HEK293 (cell line): ENCODE results near the gene CYP26B1.
A peak's percentile ranks its signal among the peaks of the same experiment; 100 is the strongest.

Experiments
- CTCF ChIA-PET: fragments of 350-600 bp; formaldehyde crosslinking; extraction: SDS; loops from one replicate; lab custom pipeline; 2021; ENCODE audit warnings: antibody characterized with exemption; lab: Yijun Ruan, JAX
- POLR2A ChIA-PET: fragments of 300-600 bp; formaldehyde crosslinking; extraction: SDS; loops from one replicate; lab custom pipeline; 2020; ENCODE audit warnings: antibody characterized with exemption, inconsistent platforms; lab: Yijun Ruan, JAX
- H3K27ac ChIP-seq: fragments of 200-500 bp; sonication (Bioruptor generic); 2 replicates; pipeline ENCODE4 v1.5.1; 2014; ENCODE audit warnings: low read depth, low read length, control low read depth, inconsistent platforms; ENCODE audit errors: extremely low read depth
- H3K36me3 ChIP-seq, 2 experiments: fragments of 200-500 bp in 1 of 2; sonication (Bioruptor generic) in 1 of 2; 1 replicate in 1 of 2; 2 replicates in 1 of 2; pipeline ENCODE4 v1.5.1; 2014 to 2017; ENCODE audit warnings: inconsistent platforms in 2 of 2, low read length in 2 of 2; ENCODE audit not compliant: control insufficient read depth in 2 of 2, insufficient read depth in 1 of 2
- H3K4me1 ChIP-seq: fragments of 200-500 bp; sonication (Bioruptor generic); 2 replicates; pipeline ENCODE4 v1.5.1; 2014; ENCODE audit warnings: mild to moderate bottlenecking, low read length, inconsistent platforms; ENCODE audit not compliant: control insufficient read depth, insufficient read depth
- H3K4me3 ChIP-seq: 2 replicates; pipeline ENCODE4 v1.5.1; 2011; ENCODE audit warnings: low read depth, mild to moderate bottlenecking, control low read depth, low read length, moderate library complexity
- H3K9me3 ChIP-seq: fragments of 200-500 bp; sonication (Bioruptor generic); 2 replicates; pipeline ENCODE4 v1.5.1; 2014; ENCODE audit warnings: low read depth, low read length, inconsistent platforms; ENCODE audit not compliant: control insufficient read depth, insufficient read depth
- GFI1B ChIP-seq: fragments of 450-650 bp; formaldehyde crosslinking; IDR thresholded peaks from 2 replicates; pipeline ENCODE4 v1.5.1; 2016; ENCODE audit warnings: missing biosample characterization, missing genetic modification characterization
- GLIS1 ChIP-seq: fragments of 450-650 bp; formaldehyde crosslinking; IDR thresholded peaks from 2 replicates; pipeline ENCODE4 v1.5.1; 2016; ENCODE audit warnings: missing biosample characterization, missing genetic modification characterization
- HOXC10 ChIP-seq: sonication (generic); formaldehyde crosslinking; IDR thresholded peaks from 2 replicates; pipeline ENCODE4 v1.8.1; 2023; ENCODE audit warnings: mild to moderate bottlenecking, missing genetic modification reagents
- KLF1 ChIP-seq: fragments of 450-650 bp; formaldehyde crosslinking; IDR thresholded peaks from 2 replicates; pipeline ENCODE4 v1.5.1; 2016; ENCODE audit warnings: missing biosample characterization, missing genetic modification characterization
- KLF10 ChIP-seq: fragments of 450-650 bp; IDR thresholded peaks from 2 replicates; pipeline ENCODE4 v1.5.1; 2018; ENCODE audit warnings: missing biosample characterization, mild to moderate bottlenecking, missing genetic modification characterization
- KLF16 ChIP-seq: fragments of 450-650 bp; formaldehyde crosslinking; IDR thresholded peaks from 2 replicates; pipeline ENCODE4 v1.5.1; 2017; ENCODE audit warnings: missing biosample characterization, missing genetic modification characterization
- SETDB1 ChIP-seq: IDR thresholded peaks from one replicate; pipeline ENCODE4 v1.6.1; 2017; ENCODE audit warnings: mild to moderate bottlenecking, low read length, moderate library complexity, mixed read lengths; ENCODE audit not compliant: insufficient read length
- ZBTB10 ChIP-seq: fragments of 450-650 bp; formaldehyde crosslinking; IDR thresholded peaks from 2 replicates; pipeline ENCODE4 v1.5.1; 2016; ENCODE audit warnings: missing biosample characterization, missing genetic modification characterization
- ZBTB26 ChIP-seq: fragments of 450-650 bp; formaldehyde crosslinking; optimal IDR thresholded peaks from 2 replicates; pipeline ENCODE3; 2016; ENCODE audit warnings: missing biosample characterization, mild to moderate bottlenecking, missing genetic modification characterization
- ZIC2 ChIP-seq: fragments of 450-650 bp; formaldehyde crosslinking; IDR thresholded peaks from 2 replicates; pipeline ENCODE4 v1.5.1; 2016; ENCODE audit warnings: missing biosample characterization, missing genetic modification characterization
- ZNF16 ChIP-seq: fragments of 450-650 bp; formaldehyde crosslinking; IDR thresholded peaks from 2 replicates; pipeline ENCODE4 v1.5.1; 2016; ENCODE audit warnings: low read depth, missing biosample characterization, missing genetic modification characterization
- ZNF211 ChIP-seq: fragments of 450-650 bp; formaldehyde crosslinking; IDR thresholded peaks from 2 replicates; pipeline ENCODE4 v1.5.1; 2016; ENCODE audit warnings: low read depth, missing biosample characterization, missing genetic modification characterization
- ZNF513 ChIP-seq: fragments of 450-650 bp; IDR thresholded peaks from 2 replicates; pipeline ENCODE4 v1.5.1; 2018; ENCODE audit warnings: missing biosample characterization, missing genetic modification characterization
- ZNF518A ChIP-seq: fragments of 450-650 bp; formaldehyde crosslinking; conservative IDR thresholded peaks from 2 replicates; pipeline ENCODE4 v1.5.1; 2016; ENCODE audit warnings: low read depth, missing biosample characterization, missing genetic modification characterization
- ZNF561 ChIP-seq: fragments of 450-650 bp; IDR thresholded peaks from 2 replicates; pipeline ENCODE4 v1.5.1; 2018; ENCODE audit warnings: missing biosample characterization, missing genetic modification characterization, borderline replicate concordance
- ZNF707 ChIP-seq: fragments of 450-650 bp; formaldehyde crosslinking; IDR thresholded peaks from 2 replicates; pipeline ENCODE4 v1.5.1; 2016; ENCODE audit warnings: missing biosample characterization, missing genetic modification characterization
- ZNF830 ChIP-seq: fragments of 450-650 bp; IDR thresholded peaks from 2 replicates; pipeline ENCODE4 v1.5.0; 2018; ENCODE audit warnings: missing biosample characterization, missing genetic modification characterization, low read depth, mild to moderate bottlenecking, moderate library complexity

Gene CYP26B1

GRCh38 chr2:72130659-72131360, 16.9 kb downstream of the CYP26B1 start:
- POLR2A ChIA-PET, result no interaction called here
- H3K4me3 ChIP-seq, result no peak overlapping the region
- CTCF ChIA-PET, result interaction anchor here (0.9 to 1.0 kb wide), 2 partner anchors 19 to 346 kb away, joined by 3 read pairs; no protein-coding TSS in a partner anchor
- no peaks in the 10 kb centered on the region for H3K9me3 ChIP-seq
- peaks cover 0 to 31% of the 10 kb centered on the region in 2 experiments; a peak in 1 of 3 replicates for H3K36me3 ChIP-seq
- H3K27ac ChIP-seq, result no peak overlapping the region
- H3K4me1 ChIP-seq, result no peaks in the 10 kb centered on the region
- TF ChIP-seq SETDB1, result no peak
- no peak for TF ChIP-seq KLF1
- no peak for TF ChIP-seq KLF16 (tag by site-specific recombination)
- no peak for TF ChIP-seq ZNF830
- TF ChIP-seq ZNF518A (tag by site-specific recombination), result no peak
- no peak for TF ChIP-seq ZBTB10 (tag by site-specific recombination)
- no peak for TF ChIP-seq ZNF707 (tag by site-specific recombination)
- TF ChIP-seq ZNF513 (tag by site-specific recombination), result no peak
- no peak for TF ChIP-seq ZNF561
- TF ChIP-seq, all 188 proteins: peak for 0

- H3K9me3 ChIP-seq, result no peaks in the 10 kb centered on the region
- peaks cover 0 to 25% of the 10 kb centered on the region in 2 experiments; a peak in 1 of 3 replicates for H3K36me3 ChIP-seq
- TF ChIP-seq KLF10 (no peak), ZNF211 (tag by site-specific recombination) (no peak), HOXC10 (CRISPR knock-in tag) (no peak), ZNF16 (no peak), GFI1B (tag by site-specific recombination) (no peak), GLIS1 (tag by site-specific recombination) (peak; percentile 74), ZBTB26 (tag by site-specific recombination) (no peak), ZIC2 (peak; percentile 14; the same call in 1 of the 2 replicates)
- TF ChIP-seq, all 188 proteins: peak for 2
- H3K27ac ChIP-seq, result no peak overlapping the region
- POLR2A ChIA-PET, result no interaction called here
- H3K4me3 ChIP-seq, result no peak overlapping the region
- no peaks in the 10 kb centered on the region for H3K4me1 ChIP-seq
- CTCF ChIA-PET, result interaction anchor here (1.0 kb wide), 1 partner anchor 20 kb away, joined by 3 read pairs; no protein-coding TSS in a partner anchor
Observed at GRCh38 chr2:72129681-72130340, 17.9 kb downstream of the CYP26B1 start.
